ENCODE measurements around the gene SLC24A5. TPM values are rescaled to one million over a fixed set of nuclear protein-coding genes. Genes with fewer than 3 reads are reported as not detected.

Gene SLC24A5
- not detected for total RNA-seq
- long read RNA-seq, donor 1, result 0 reads
- long read RNA-seq, donor 2, result 0 reads

DNA sequence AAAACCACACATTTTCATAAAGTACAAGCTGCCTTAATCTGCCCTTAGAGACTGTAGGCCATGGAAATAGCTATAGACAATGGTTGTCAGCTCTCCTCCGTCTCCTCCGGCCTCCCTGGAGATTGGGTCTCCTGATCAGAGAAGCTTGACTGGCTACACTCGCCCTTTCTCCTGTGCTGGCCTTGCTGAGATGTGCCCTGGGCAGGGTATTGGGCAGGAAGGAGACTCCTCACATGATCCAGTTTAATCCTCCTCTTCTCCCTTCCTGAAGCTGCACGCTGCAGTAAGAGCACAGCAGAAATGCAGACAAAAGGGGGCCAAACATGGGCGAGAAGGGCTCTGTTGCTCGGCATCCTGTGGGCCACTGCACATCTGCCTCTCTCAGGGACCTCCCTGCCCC lies at the start of gene SLC24A5:
TSS of gene SLC24A5 (plus strand) at position 246 of the 400 bp plus-strand sequence. CDS start at position 301, 55 bp downstream.
- intact Hi-C loops (cut with DNase I), result no loop called here
- no peak for DNase-seq (ENCODE audit: low spot score)

- DNase-seq (ENCODE audit: low spot score), result no peak
- intact Hi-C loops (cut with DNase I), result no loop called here
Measured at GRCh38 chr15:48072941-48073340, 47.8 kb upstream of the SLC24A5 start.

- intact Hi-C loops (cut with DNase I), result loop anchor here in 1 of 2 donors (1.0 kb wide), 1 partner anchor 20 kb away; no protein-coding TSS in a partner anchor
- DNase-seq (ENCODE audit: low spot score), result no peak
Measured at GRCh38 chr15:48073881-48074280, 46.9 kb upstream of the SLC24A5 start.

- intact Hi-C loops (cut with DNase I), result no loop called here
- DNase-seq (ENCODE audit: low spot score), result no peak
Measured at GRCh38 chr15:48076454-48076853, 44.3 kb upstream of the SLC24A5 start.

DNA sequence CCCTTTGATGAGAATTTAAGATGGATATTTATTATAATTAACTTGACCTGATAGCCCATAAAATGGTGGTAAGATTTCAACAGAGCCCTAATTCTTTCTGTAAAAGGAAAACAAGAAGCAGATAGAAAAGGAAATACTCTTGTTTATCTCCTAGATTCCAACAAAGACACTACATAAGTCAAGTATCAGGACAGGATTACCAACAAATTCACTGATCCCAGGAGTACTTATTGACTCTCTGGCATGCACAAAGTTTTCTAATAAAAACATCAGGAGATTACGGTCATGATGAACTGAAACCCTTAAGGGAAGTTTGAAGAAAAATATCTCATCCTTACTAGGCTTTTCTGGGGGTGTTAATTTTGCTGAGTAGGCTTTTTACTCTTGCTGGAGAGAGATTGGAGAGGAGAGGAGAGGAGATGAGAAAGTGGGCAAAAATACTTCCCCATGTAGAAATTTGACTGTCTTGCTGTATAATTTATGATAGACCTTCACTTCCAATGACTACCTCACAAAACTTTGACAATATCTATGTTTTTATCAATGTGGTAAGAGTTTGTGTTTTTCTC lies 43.1 kb upstream of the SLC24A5 start:
- no peak for DNase-seq (ENCODE audit: low spot score)
- intact Hi-C loops (cut with DNase I), result no loop called here

- DNase-seq (ENCODE audit: low spot score), result no peak
- intact Hi-C loops (cut with DNase I), result no loop called here
Measured at GRCh38 chr15:48084759-48085590, 35.8 kb upstream of the SLC24A5 start.

DNA sequence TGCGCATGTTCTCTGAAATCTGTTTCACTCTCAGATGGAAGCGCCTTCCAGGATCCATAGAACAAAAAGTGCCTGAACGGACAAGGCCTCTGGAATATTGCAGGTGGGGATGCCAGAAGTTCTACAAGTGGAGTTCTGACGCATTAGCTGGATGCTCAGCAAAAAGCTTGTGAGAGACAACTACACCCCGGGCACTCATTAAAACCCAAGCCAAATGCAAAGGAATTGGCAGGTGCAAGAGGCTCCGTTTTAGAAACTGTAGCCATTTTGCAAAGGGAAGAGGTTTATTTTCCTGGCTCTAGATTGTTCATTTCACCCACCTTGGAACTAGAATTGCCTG lies 35.2 kb upstream of the SLC24A5 start:
- intact Hi-C loops (cut with DNase I), result no loop called here
- no peak for DNase-seq (ENCODE audit: low spot score)

GRCh38 chr15:48086133-48086532 lies 34.7 kb upstream of the SLC24A5 start:
- DNase-seq (ENCODE audit: low spot score), result no peak
- intact Hi-C loops (cut with DNase I), result no loop called here

DNA sequence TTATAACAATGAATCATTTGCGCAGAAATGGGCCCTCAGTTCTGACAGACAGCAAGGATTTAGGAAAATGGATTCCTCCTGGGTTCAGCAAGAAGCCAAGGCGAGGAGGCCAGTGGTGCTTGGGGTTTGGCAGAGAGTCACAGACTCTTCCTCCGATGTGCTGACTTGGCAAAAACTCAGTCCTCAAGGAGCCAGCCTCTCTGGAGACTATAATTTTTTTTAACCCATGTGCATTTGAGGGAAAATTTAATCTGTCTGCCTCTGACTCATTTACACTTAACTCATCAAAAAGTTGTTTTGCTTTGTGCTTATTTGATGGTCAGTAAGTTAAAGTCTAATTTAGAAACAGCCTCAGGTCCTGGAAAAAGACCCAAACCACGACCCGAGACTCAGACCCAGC lies 34.2 kb upstream of the SLC24A5 start:
- DNase-seq (ENCODE audit: low spot score), result no peak
- intact Hi-C loops (cut with DNase I), result no loop called here

DNA sequence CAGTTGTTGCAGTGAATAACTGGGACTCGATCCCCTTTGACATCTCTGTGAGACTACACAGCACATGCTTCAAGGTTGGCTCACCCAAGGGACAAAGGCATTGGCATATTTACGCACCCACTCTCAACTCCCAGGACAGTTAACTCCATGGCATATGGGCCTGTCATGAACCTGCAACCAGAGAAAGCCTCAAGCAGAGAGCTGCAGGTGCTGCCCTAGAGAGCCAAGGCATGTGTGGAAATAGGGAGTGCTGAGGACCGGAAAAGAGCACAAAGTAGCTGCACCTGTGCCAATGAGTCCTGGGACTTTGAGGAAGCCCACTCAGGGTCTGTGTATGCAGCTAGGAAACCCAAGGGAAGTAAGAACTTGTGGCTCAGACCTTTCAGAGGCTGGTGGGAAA lies 32.9 kb upstream of the SLC24A5 start:
- intact Hi-C loops (cut with DNase I), result no loop called here
- DNase-seq (ENCODE audit: low spot score), result no peak

- intact Hi-C loops (cut with DNase I), result no loop called here
- no peak for DNase-seq (ENCODE audit: low spot score)
Measured at GRCh38 chr15:48089702-48090101, 31.1 kb upstream of the SLC24A5 start.

- DNase-seq (ENCODE audit: low spot score), result no peak
- intact Hi-C loops (cut with DNase I), result no loop called here
Measured at GRCh38 chr15:48090115-48090514, 30.7 kb upstream of the SLC24A5 start.

DNA sequence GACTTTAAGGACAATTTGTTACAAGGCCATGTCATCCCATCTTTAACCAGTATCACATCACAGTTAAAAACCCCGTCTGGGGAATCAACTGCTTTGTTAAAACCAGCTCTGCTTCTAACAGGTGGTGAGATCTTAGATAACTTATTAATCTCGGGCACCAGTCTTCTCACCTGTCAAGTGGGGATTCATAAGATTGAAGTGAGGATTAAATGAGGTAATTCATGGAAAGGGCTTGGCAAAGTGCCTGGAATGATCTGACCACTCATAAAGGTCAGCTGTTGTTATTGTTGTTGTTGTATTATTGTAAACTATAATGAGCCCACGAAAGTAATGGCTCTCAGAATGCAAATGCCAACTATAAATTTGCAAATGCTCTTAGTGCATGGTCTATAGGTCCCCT lies 30.1 kb upstream of the SLC24A5 start:
- intact Hi-C loops (cut with DNase I), result no loop called here
- no peak for DNase-seq (ENCODE audit: low spot score)

DNA sequence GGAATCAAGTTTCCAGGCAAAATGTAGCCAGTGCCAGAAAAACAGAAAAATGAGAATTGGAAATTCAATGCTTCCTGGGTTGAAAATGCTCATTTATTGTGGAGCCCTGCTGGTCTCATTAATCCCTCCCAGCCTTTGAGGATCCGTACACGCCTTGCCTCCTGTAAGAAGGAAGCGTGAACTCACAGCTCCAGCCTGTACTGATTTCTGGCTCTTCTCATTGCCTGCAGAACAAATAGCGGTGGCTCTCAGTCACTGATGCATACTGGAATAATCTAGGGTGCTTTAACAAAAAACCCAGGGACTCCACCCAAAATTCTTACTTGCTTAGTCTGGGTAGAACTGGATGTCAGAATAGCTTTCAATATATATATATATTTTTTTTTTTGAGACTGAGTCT lies 29.3 kb upstream of the SLC24A5 start:
- no peak for DNase-seq (ENCODE audit: low spot score)
- intact Hi-C loops (cut with DNase I), result no loop called here

DNA sequence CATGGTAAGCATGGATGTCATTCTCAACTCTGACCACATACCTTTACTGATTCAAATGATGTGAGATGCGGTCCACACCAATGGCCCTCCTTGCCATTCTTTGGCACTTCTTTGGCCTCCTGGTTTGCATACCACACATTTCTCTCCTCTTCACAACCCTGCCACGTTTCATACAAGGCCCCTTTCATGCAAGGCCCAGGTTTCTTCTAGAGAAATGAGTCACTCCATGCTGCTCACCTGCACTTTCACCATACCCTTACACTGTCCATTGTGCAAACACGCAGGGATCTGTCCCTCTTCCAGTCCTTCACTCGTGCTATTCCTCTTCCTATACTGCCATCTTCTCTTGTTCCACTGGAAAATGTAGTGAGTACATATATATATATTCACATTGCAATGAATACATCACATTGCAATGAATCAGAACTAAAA lies 24.4 kb upstream of the SLC24A5 start:
- DNase-seq (ENCODE audit: low spot score), result no peak
- intact Hi-C loops (cut with DNase I), result no loop called here

GRCh38 chr15:48096813-48097212 lies 24.0 kb upstream of the SLC24A5 start:
- intact Hi-C loops (cut with DNase I), result no loop called here
- no peak for DNase-seq (ENCODE audit: low spot score)

DNA sequence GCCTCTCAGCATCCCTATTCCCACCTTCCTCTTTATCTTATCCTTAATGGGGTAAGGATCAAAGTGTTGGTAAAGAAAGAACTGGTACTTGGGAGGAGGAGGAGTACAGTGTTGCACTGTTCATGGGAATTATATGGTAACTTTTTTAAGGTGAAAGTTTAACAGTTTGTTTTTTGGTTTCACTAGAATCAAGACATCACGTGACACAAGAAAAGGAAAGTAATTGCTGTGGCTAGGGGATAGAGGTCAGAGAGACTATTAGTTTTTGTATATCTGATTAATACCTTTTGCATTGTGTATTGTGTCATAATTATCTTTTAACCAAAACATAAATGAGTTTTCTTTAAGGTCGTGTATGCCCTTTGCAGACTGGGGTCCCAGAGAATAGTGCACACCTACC lies 23.5 kb upstream of the SLC24A5 start:
- intact Hi-C loops (cut with DNase I), result no loop called here
- DNase-seq (ENCODE audit: low spot score), result no peak

GRCh38 chr15:48101376-48101961 lies 19.3 kb upstream of the SLC24A5 start:
- intact Hi-C loops (cut with DNase I), result no loop called here
- no peak for DNase-seq (ENCODE audit: low spot score)

- DNase-seq (ENCODE audit: low spot score), result no peak
- intact Hi-C loops (cut with DNase I), result no loop called here
Measured at GRCh38 chr15:48102167-48102566, 18.6 kb upstream of the SLC24A5 start.

DNA sequence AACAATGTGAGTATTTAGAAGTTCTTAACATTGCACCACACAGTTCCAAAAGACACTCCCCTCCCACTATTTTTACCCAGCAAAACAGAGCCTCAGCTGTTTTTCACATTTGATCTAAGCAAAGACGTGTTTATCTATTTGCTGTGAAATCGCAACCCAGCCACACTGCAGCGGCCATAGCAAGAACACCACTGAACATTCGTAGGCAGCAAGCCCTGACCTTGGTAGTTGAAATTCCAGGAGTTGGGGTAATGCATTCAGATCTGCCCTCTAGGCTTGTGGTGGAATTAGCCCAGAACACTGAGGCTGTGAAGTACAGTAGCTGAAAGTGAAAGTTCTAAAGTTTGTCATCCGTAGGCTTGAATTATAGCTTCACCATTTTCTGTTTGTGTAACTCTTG lies 17.1 kb upstream of the SLC24A5 start:
- DNase-seq (ENCODE audit: low spot score), result no peak
- intact Hi-C loops (cut with DNase I), result no loop called here

GRCh38 chr15:48105936-48106335 lies 14.9 kb upstream of the SLC24A5 start:
- DNase-seq (ENCODE audit: low spot score), result no peak
- intact Hi-C loops (cut with DNase I), result no loop called here

Measured in posterior vena cava (tissue), 2 donors.